ENCODE measurements around the gene INVS. TPM values are rescaled to one million over a fixed set of nuclear protein-coding genes. Genes with fewer than 3 reads are reported as not detected.

Gene INVS
- total and polyA plus RNA-seq, 2 of the 4 experiments (the other 2 are of a cell fraction): 9.2 to 33.5 TPM

- no peak overlapping the region for H2BK15ac ChIP-seq (ENCODE audit: low read depth, low read length)
- peaks cover 3% of the 10 kb centered on the region; the same call in 1 of the 2 replicates for H3K4me1 ChIP-seq (ENCODE audit: control insufficient read depth, insufficient read depth, low read length)
- no peaks in the 10 kb centered on the region for H3K9me3 ChIP-seq (ENCODE audit: control insufficient read depth, insufficient read depth, low read length)
- H3K56ac ChIP-seq (ENCODE audit: extremely low read depth, insufficient read depth, low read length): no peak overlapping the region
- CTCF ChIA-PET: no interaction called here
- no peak overlapping the region for H2BK20ac ChIP-seq (ENCODE audit: low read depth, low read length)
- no peak overlapping the region for H2AK9ac ChIP-seq (replicated peaks; ENCODE audit: low read depth, low read length, poor library complexity)
- H2AFZ ChIP-seq (replicated peaks; ENCODE audit: low read length, poor library complexity): no peak overlapping the region
- no TSS peak for BruUV-seq (replicated peaks)
- no peak overlapping the region for H3K23ac ChIP-seq (ENCODE audit: low read depth, low read length)
- TF ChIP-seq CTCF (conservative IDR thresholded peaks at IDR 0.05; ENCODE audit: low read depth, low read length): no peak
- no peak for DNase-seq
- no peak overlapping the region for H3K4me2 ChIP-seq (ENCODE audit: low read depth, low read length)
- no peaks in the 10 kb centered on the region for H3K9me1 ChIP-seq (ENCODE audit: insufficient read depth, low read length)
- no peak overlapping the region for H3K18ac ChIP-seq (ENCODE audit: low read depth, low read length)
- H4K91ac ChIP-seq (ENCODE audit: insufficient read depth, low read depth, low read length): no peak overlapping the region
- H3K36me3 ChIP-seq (ENCODE audit: control insufficient read depth, insufficient read depth, low read length): peaks cover 17% of the 10 kb centered on the region
- in situ Hi-C loops (cut with MboI; ENCODE audit: low sequenced_read_pairs): loop anchor here (10.0 kb wide), 1 partner anchor 281 kb away; no protein-coding TSS in a partner anchor
- no peak overlapping the region for H4K8ac ChIP-seq (ENCODE audit: low read depth in 2 of 2, low read length in 2 of 2)
- no peaks in the 10 kb centered on the region for H3K27me3 ChIP-seq (ENCODE audit: control insufficient read depth, insufficient read depth, low read length)
- H3K4me3 ChIP-seq (ENCODE audit: insufficient read depth, low read depth, low read length): no peak overlapping the region
- no peak overlapping the region for H2BK5ac ChIP-seq (ENCODE audit: low read depth, low read length, poor library complexity, severe bottlenecking)
- H3K27ac ChIP-seq (ENCODE audit: insufficient read depth, low read length): no peak overlapping the region
- H3K9ac ChIP-seq (ENCODE audit: low read depth, low read length): no peak overlapping the region
- peaks cover 12 to 36% of the 10 kb centered on the region in 2 experiments for H3K79me1 ChIP-seq (ENCODE audit: low read depth in 1 of 2, low read length in 2 of 2)
- no CpG with 5 or more reads among the region's 4 CpGs for WGBS, 2 experiments (ENCODE audit: extremely low coverage in 2 of 2, insufficient read length in 1 of 2)
- ATAC-seq (ENCODE audit: low read depth): no peak
- H4K5ac ChIP-seq (ENCODE audit: low read depth, low read length): no peak overlapping the region
- H3K4ac ChIP-seq (ENCODE audit: low read depth, low read length): no peak overlapping the region
- POLR2A ChIA-PET (ENCODE audit: unreplicated experiment): no interaction called here
- dilution Hi-C loops (cut with HindIII; ENCODE audit: low sequenced_read_pairs, unreplicated experiment): no loop called here
- no peak overlapping the region for H2BK120ac ChIP-seq (ENCODE audit: low read depth, low read length)
- H2AK5ac ChIP-seq (ENCODE audit: low read depth, low read length): no peak overlapping the region
- no peaks in the 10 kb centered on the region for H4K20me1 ChIP-seq (ENCODE audit: insufficient read depth, low read length)
- intact Hi-C loops (cut with micrococcal nuclease): no loop called here
- H3K14ac ChIP-seq (replicated peaks; ENCODE audit: low read depth, low read length): no peak overlapping the region
Measured at GRCh38 chr9:100315561-100315960, 216.5 kb downstream of the INVS start.
